ENCODE data around the gene CAMK2D. TPM values are rescaled to one million over a fixed set of nuclear protein-coding genes. Genes with fewer than 3 reads are reported as not detected.

The CAMK2D gene
- total RNA-seq, 6 donors from 2014 or later: 41.0 to 75.8 (median 51.9) TPM

DNA sequence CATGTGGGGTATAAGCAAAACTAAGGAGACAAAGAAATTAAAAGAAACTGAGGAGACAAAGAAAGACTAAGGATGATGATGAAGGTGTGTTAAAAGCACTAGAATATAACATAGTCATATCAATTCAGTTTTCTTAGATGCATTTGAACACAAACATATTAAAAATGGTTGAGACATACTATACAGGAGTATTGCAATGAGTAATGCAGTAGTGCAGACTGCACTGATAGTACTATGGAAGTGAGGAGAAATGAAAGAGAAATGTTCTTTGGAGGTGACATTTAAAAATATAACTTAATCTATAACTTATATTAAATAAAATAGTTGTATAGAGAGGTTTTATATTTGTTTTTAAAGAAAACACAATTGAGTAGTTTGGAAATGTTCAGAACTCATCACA, 279.2 kb downstream of the CAMK2D start:
- Histone ChIP-seq H3K36me3 (peaks cover 0 to 5% (median 2%) of the 10 kb centered on the region in 4 donors), H3K27me3 (no peaks in the 10 kb centered on the region), H3K4me1 (no peaks in the 10 kb centered on the region), H3K9me3 (peaks cover 0 to 2% (median 0%) of the 10 kb centered on the region in 4 donors), H3K27ac (no peak overlapping the region), H3K4me3 (no peak overlapping the region)
- no peak for DNase-seq
- TF ChIP-seq EP300 (IDR thresholded peaks at IDR 0.05): no peak
- TF ChIP-seq, protein P1, sequence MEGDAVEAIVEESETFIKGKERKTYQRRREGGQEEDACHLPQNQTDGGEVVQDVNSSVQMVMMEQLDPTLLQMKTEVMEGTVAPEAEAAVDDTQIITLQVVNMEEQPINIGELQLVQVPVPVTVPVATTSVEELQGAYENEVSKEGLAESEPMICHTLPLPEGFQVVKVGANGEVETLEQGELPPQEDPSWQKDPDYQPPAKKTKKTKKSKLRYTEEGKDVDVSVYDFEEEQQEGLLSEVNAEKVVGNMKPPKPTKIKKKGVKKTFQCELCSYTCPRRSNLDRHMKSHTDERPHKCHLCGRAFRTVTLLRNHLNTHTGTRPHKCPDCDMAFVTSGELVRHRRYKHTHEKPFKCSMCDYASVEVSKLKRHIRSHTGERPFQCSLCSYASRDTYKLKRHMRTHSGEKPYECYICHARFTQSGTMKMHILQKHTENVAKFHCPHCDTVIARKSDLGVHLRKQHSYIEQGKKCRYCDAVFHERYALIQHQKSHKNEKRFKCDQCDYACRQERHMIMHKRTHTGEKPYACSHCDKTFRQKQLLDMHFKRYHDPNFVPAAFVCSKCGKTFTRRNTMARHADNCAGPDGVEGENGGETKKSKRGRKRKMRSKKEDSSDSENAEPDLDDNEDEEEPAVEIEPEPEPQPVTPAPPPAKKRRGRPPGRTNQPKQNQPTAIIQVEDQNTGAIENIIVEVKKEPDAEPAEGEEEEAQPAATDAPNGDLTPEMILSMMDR (IDR thresholded peaks at IDR 0.05): no peak
- TF ChIP-seq POLR2A (IDR thresholded peaks at IDR 0.05): no peak
- TF ChIP-seq POLR2AphosphoS5 (IDR thresholded peaks at IDR 0.05): no peak
- no peak for ATAC-seq (ENCODE audit: low FRiP score in 2 of 2)

DNA sequence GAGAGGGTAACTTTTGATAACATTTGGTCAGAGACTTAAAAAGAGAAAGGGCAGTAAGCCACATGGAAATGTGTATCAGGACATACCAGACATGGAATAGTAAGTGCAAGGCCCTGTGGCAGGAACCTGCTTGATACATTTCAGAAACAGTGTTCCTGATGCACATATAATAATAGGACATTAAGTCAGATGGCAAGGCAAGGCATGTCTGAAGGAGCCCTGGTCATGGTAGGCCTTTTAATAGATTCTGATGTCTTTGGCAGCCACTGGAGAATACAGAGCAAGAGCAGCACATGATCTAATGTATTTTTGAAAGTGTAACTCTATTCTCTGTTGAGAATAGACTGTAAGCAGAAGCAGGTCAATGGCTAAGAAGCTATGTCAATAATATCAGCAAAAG, 279.7 kb downstream of the CAMK2D start:
- Histone ChIP-seq H3K27me3 (no peaks in the 10 kb centered on the region), H3K4me1 (no peaks in the 10 kb centered on the region), H3K27ac (no peak overlapping the region), H3K9me3 (peaks cover 0 to 7% (median 2%) of the 10 kb centered on the region in 4 donors), H3K36me3 (peaks cover 0 to 6% (median 3%) of the 10 kb centered on the region in 4 donors), H3K4me3 (no peak overlapping the region)
- TF ChIP-seq POLR2AphosphoS5 (IDR thresholded peaks at IDR 0.05) (no peak), POLR2A (IDR thresholded peaks at IDR 0.05) (no peak), EP300 (IDR thresholded peaks at IDR 0.05) (no peak)
- TF ChIP-seq, protein P1 (IDR thresholded peaks at IDR 0.05): no peak
- DNase-seq: no peak
- no peak for ATAC-seq (ENCODE audit: low FRiP score in 2 of 2)

- no peaks in the 10 kb centered on the region for H3K27me3 ChIP-seq
- no peak overlapping the region for H3K4me3 ChIP-seq
- no peak overlapping the region for H3K27ac ChIP-seq
- 91 to 98% methylated on average over 12 of the region's 12 CpGs for WGBS, 2 donors
- no peaks in the 10 kb centered on the region for H3K4me1 ChIP-seq
- no peak for TF ChIP-seq POLR2AphosphoS5 (IDR thresholded peaks at IDR 0.05)
- TF ChIP-seq, protein P1 (IDR thresholded peaks at IDR 0.05): no peak
- TF ChIP-seq EP300 (IDR thresholded peaks at IDR 0.05): no peak
- TF ChIP-seq POLR2A (IDR thresholded peaks at IDR 0.05): no peak
- H3K36me3 ChIP-seq: peaks cover 0 to 6% (median 0%) of the 10 kb centered on the region in 4 donors
- H3K9me3 ChIP-seq: peaks cover 0 to 9% (median 2%) of the 10 kb centered on the region in 4 donors
- DNase-seq (no peak), ATAC-seq (ENCODE audit: low FRiP score in 2 of 2) (no peak)
These were observed 281.4 kb downstream of the CAMK2D start for GRCh38 chr4:113480109-113480508.

DNA sequence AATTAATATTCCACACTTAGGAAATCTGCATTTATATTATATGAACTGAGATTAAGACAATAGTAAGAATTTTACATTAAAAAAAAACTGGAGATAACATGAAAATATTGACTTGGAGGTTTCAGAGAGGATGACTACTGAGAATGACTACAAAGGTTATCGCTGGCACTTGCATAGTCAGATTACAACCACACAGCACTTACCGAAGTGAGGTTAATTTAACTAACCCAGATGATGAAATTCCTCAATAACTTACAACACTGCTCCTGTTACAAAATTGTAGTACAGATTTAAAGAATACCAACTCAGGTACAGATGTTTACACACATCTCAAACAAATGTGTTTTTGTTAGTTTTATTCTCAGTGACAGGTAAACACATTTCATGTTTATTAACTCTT, 283.5 kb downstream of the CAMK2D start:
- Histone ChIP-seq H3K27ac (no peak overlapping the region), H3K9me3 (peaks cover 0 to 9% (median 2%) of the 10 kb centered on the region in 4 donors), H3K4me3 (no peak overlapping the region), H3K4me1 (no peaks in the 10 kb centered on the region), H3K36me3 (peaks cover 0 to 6% (median 0%) of the 10 kb centered on the region in 4 donors), H3K27me3 (no peaks in the 10 kb centered on the region)
- no peak for ATAC-seq (ENCODE audit: low FRiP score in 2 of 2)
- no peak for DNase-seq
- WGBS, 2 donors: 89 to 98% methylated on average over 2 of the region's 2 CpGs
- TF ChIP-seq, protein P1 (IDR thresholded peaks at IDR 0.05): no peak
- no peak for TF ChIP-seq EP300 (IDR thresholded peaks at IDR 0.05)

DNA sequence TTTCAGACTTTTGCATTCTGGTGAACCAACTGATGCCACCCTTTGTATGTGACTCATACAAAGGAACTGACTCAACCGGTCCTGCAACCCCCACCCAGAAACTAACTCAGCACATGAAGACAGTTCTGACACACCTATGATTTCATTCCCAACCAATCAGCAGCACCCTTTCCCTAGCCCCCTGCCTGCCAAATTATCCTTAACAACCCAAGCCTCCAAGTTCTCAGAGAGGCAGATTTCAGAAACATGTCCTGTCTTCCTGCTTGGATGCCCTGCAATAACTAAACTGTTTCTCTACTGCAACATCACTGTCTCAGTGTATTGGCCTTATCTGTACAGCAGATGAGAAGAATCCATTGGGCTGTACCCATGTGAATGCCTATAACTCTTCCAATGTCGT, 284.7 kb downstream of the CAMK2D start:
- TF ChIP-seq EP300 (IDR thresholded peaks at IDR 0.05) (no peak), POLR2AphosphoS5 (IDR thresholded peaks at IDR 0.05) (no peak), POLR2A (IDR thresholded peaks at IDR 0.05) (no peak)
- TF ChIP-seq, protein P1 (IDR thresholded peaks at IDR 0.05): no peak
- H3K9me3 ChIP-seq: peaks cover 0 to 9% (median 2%) of the 10 kb centered on the region in 4 donors
- no peaks in the 10 kb centered on the region for H3K27me3 ChIP-seq
- H3K36me3 ChIP-seq: peaks cover 0 to 6% (median 0%) of the 10 kb centered on the region in 4 donors
- DNase-seq: no peak
- no peak overlapping the region for H3K4me3 ChIP-seq
- no peak for ATAC-seq (ENCODE audit: low FRiP score in 2 of 2)
- H3K27ac ChIP-seq: no peak overlapping the region
- 83 to 93% methylated on average over 2 of the region's 2 CpGs for WGBS, 2 donors
- H3K4me1 ChIP-seq: no peaks in the 10 kb centered on the region
